ENCODE data around the gene PPM1A. TPM values are rescaled to one million over a fixed set of nuclear protein-coding genes. Genes with fewer than 3 reads are reported as not detected.

The PPM1A gene
- total and polyA plus RNA-seq, 2 donors (not counting 3 experiments of a cell fraction or from before 2014, with no cell fraction given): 14.1 to 33.9 TPM

- Histone ChIP-seq H3K79me2 (ENCODE audit: control insufficient read depth, insufficient read depth, low read length) (no peaks in the 10 kb centered on the region), H3K36me3 (ENCODE audit: control insufficient read depth in 2 of 2, extremely low read depth in 1 of 2, insufficient read depth in 2 of 2, low read length in 2 of 2) (no peaks in the 10 kb centered on the region), H4K20me1 (replicated peaks; ENCODE audit: control insufficient read depth, extremely low read depth, insufficient read depth, low read length) (no peaks in the 10 kb centered on the region), H3K4me2 (ENCODE audit: insufficient read depth, low read length) (no peak overlapping the region), H3K9me1 (replicated peaks; ENCODE audit: control insufficient read depth, extremely low read depth, insufficient read depth, low read length) (no peaks in the 10 kb centered on the region), H3K4me3 (replicated peaks in 1 of 3; ENCODE audit: insufficient read depth in 1 of 3, low read depth in 1 of 3, low read length in 3 of 3) (no peak overlapping the region), H2AFZ (ENCODE audit: low read depth, low read length) (no peak overlapping the region), H3K27ac (ENCODE audit: insufficient read depth, low read depth, low read length) (no peak overlapping the region), H3K4me1 (ENCODE audit: control insufficient read depth, extremely low read depth, insufficient read depth, low read length) (no peaks in the 10 kb centered on the region), H3K27me3 (ENCODE audit: control insufficient read depth in 2 of 2, insufficient read depth in 2 of 2, low read length in 2 of 2) (peaks cover 4 to 6% of the 10 kb centered on the region in 2 experiments), H3K9ac (replicated peaks; ENCODE audit: extremely low read depth, insufficient read depth, low read length) (no peak overlapping the region), H3K9me3 (replicated peaks; ENCODE audit: control insufficient read depth, insufficient read depth, low read length) (no peaks in the 10 kb centered on the region)
- ChIA-PET CTCF (no interaction called here), POLR2A (no interaction called here)
- BruUV-seq (replicated peaks): no TSS peak
- no peak for DNase-seq (ENCODE audit: low read depth, low spot score)
- intact Hi-C loops (cut with micrococcal nuclease): no loop called here
- no peak for TF ChIP-seq FOS (IDR thresholded peaks at IDR 0.05; ENCODE audit: borderline replicate concordance, insufficient read depth, low read length)
- TF ChIP-seq JUN (IDR thresholded peaks at IDR 0.05; ENCODE audit: borderline replicate concordance, insufficient read depth, insufficient read length, low read depth): no peak
- TF ChIP-seq MYC (IDR thresholded peaks at IDR 0.05; ENCODE audit: low read depth, low read length): no peak
- TF ChIP-seq CTCF (IDR thresholded peaks at IDR 0.05; ENCODE audit: extremely low read depth in 1 of 2, insufficient read depth in 1 of 2, low read depth in 1 of 2, low read length in 2 of 2): no peak
- FAIRE-seq: no peak
- dilution Hi-C loops (cut with MboI; ENCODE audit: extremely low pct_ligation_motif_present, low sequenced_read_pairs): no loop called here
Measured at GRCh38 chr14:60227291-60227690, 21.7 kb upstream of the PPM1A start.

- dilution Hi-C loops (cut with MboI; ENCODE audit: extremely low pct_ligation_motif_present, low sequenced_read_pairs) (no loop called here), intact Hi-C loops (cut with micrococcal nuclease) (no loop called here)
- BruUV-seq (replicated peaks): no TSS peak
- H3K36me3 ChIP-seq (ENCODE audit: control insufficient read depth in 2 of 2, extremely low read depth in 1 of 2, insufficient read depth in 2 of 2, low read length in 2 of 2): no peaks in the 10 kb centered on the region
- H4K20me1 ChIP-seq (replicated peaks; ENCODE audit: control insufficient read depth, extremely low read depth, insufficient read depth, low read length): no peaks in the 10 kb centered on the region
- H3K4me2 ChIP-seq (ENCODE audit: insufficient read depth, low read length): no peak overlapping the region
- no peaks in the 10 kb centered on the region for H3K4me1 ChIP-seq (ENCODE audit: control insufficient read depth, extremely low read depth, insufficient read depth, low read length)
- DNase-seq (ENCODE audit: low read depth, low spot score): no peak
- H3K9me1 ChIP-seq (replicated peaks; ENCODE audit: control insufficient read depth, extremely low read depth, insufficient read depth, low read length): no peaks in the 10 kb centered on the region
- no peak for TF ChIP-seq EZH2 (IDR thresholded peaks at IDR 0.05; ENCODE audit: borderline replicate concordance, low read depth, low read length, severe bottlenecking)
- no peak for TF ChIP-seq MAX (IDR thresholded peaks at IDR 0.05; ENCODE audit: insufficient read depth, insufficient read length)
- TF ChIP-seq POLR2A (IDR thresholded peaks at IDR 0.05; ENCODE audit: low read depth, low read length): no peak
- TF ChIP-seq CTCF (IDR thresholded peaks at IDR 0.05; ENCODE audit: extremely low read depth in 1 of 2, insufficient read depth in 1 of 2, low read depth in 1 of 2, low read length in 2 of 2): no peak
- TF ChIP-seq MYC (IDR thresholded peaks at IDR 0.05; ENCODE audit: low read depth, low read length): no peak
- no peak for TF ChIP-seq JUN (IDR thresholded peaks at IDR 0.05; ENCODE audit: borderline replicate concordance, insufficient read depth, insufficient read length, low read depth)
- H3K9me3 ChIP-seq (replicated peaks; ENCODE audit: control insufficient read depth, insufficient read depth, low read length): no peaks in the 10 kb centered on the region
- H3K27me3 ChIP-seq (ENCODE audit: control insufficient read depth in 2 of 2, insufficient read depth in 2 of 2, low read length in 2 of 2): peaks cover 8 to 19% of the 10 kb centered on the region in 2 experiments
- H2AFZ ChIP-seq (ENCODE audit: low read depth, low read length): no peak overlapping the region
- no peak overlapping the region for H3K27ac ChIP-seq (ENCODE audit: insufficient read depth, low read depth, low read length)
- no peaks in the 10 kb centered on the region for H3K79me2 ChIP-seq (ENCODE audit: control insufficient read depth, insufficient read depth, low read length)
- POLR2A ChIA-PET: no interaction called here
- no peak overlapping the region for H3K4me3 ChIP-seq (replicated peaks in 1 of 3; ENCODE audit: insufficient read depth in 1 of 3, low read depth in 1 of 3, low read length in 3 of 3)
- FAIRE-seq: no peak
- no peak overlapping the region for H3K9ac ChIP-seq (replicated peaks; ENCODE audit: extremely low read depth, insufficient read depth, low read length)
- CTCF ChIA-PET: no interaction called here
Measured at GRCh38 chr14:60229614-60230013, 19.4 kb upstream of the PPM1A start.
